HepG2 (cell line): Measurements from ENCODE around the gene DUSP16. TPM values are rescaled to one million over a fixed set of nuclear protein-coding genes. Genes with fewer than 3 reads are reported as not detected.

Experiments
- ARHGAP35 ChIP-seq: sonication (generic); formaldehyde crosslinking; IDR thresholded peaks from 2 replicates; pipeline ENCODE4 v1.9.0; 2022; ENCODE audit warnings: mild to moderate bottlenecking, inconsistent platforms, moderate library complexity, missing genetic modification reagents, borderline replicate concordance
- CENPT ChIP-seq: sonication (generic); formaldehyde crosslinking; IDR thresholded peaks from 2 replicates; pipeline ENCODE4 v1.8.0; 2022; ENCODE audit warnings: low read depth, mild to moderate bottlenecking, moderate library complexity, missing genetic modification reagents
- KDM6A ChIP-seq: IDR thresholded peaks from 2 replicates; pipeline ENCODE4 v1.6.1; 2016; ENCODE audit warnings: low read depth
- MXI1 ChIP-seq: IDR thresholded peaks from 3 replicates; pipeline ENCODE4 v1.6.1; 2012; ENCODE audit warnings: low read depth, low read length, inconsistent platforms, borderline replicate concordance
- PAF1 ChIP-seq: IDR thresholded peaks from 2 replicates; pipeline ENCODE4 v1.6.1; 2016; ENCODE audit warnings: missing genetic modification reagents, missing compliant biosample characterization
- PAWR ChIP-seq: sonication (generic); formaldehyde crosslinking; IDR thresholded peaks from 2 replicates; pipeline ENCODE4 v1.4.0; 2020; ENCODE audit warnings: missing genetic modification reagents, mild to moderate bottlenecking, borderline replicate concordance
- RFX1 ChIP-seq: fragments of 450-650 bp; IDR thresholded peaks from 2 replicates; pipeline ENCODE4 v1.6.1; 2017
- RXRA ChIP-seq: sonication (generic); formaldehyde crosslinking; IDR thresholded peaks from 2 replicates; pipeline ENCODE4 v1.5.1; 2020; ENCODE audit warnings: missing genetic modification reagents
- SATB2 ChIP-seq: sonication (generic); formaldehyde crosslinking; IDR thresholded peaks from 2 replicates; pipeline ENCODE4 v1.5.0; 2020; ENCODE audit warnings: missing genetic modification reagents
- ZNF331 ChIP-seq: sonication (generic); formaldehyde crosslinking; IDR thresholded peaks from 2 replicates; pipeline ENCODE4 v1.4.0; 2020; ENCODE audit warnings: missing genetic modification reagents
- ZNF496 ChIP-seq: sonication (generic); formaldehyde crosslinking; IDR thresholded peaks from 2 replicates; pipeline ENCODE4 v1.8.1; 2023; ENCODE audit warnings: mild to moderate bottlenecking, moderate library complexity, missing genetic modification reagents; ENCODE audit not compliant: insufficient replicate concordance
- ZNF670 ChIP-seq: sonication (generic); formaldehyde crosslinking; IDR thresholded peaks from 2 replicates; pipeline ENCODE4 v1.8.0; 2022; ENCODE audit warnings: mild to moderate bottlenecking, missing genetic modification reagents, borderline replicate concordance
- ZNF703 ChIP-seq: sonication (generic); formaldehyde crosslinking; IDR thresholded peaks from 2 replicates; pipeline ENCODE4 v1.5.1; 2020; ENCODE audit warnings: missing genetic modification reagents, mild to moderate bottlenecking, moderate library complexity, borderline replicate concordance
- ZNF772 ChIP-seq: sonication (generic); formaldehyde crosslinking; IDR thresholded peaks from 2 replicates; pipeline ENCODE4 v1.5.0; 2020; ENCODE audit warnings: mild to moderate bottlenecking, missing genetic modification reagents
- polyA plus RNA-seq, 8 experiments: library from polyadenylated mRNA; depleted of rRNA in 3 of 8; stranded (reverse) in 7 of 8; unstranded in 1 of 8; fragments of >200 nt; fragmentation: Illumina TruSeq in 4 of 8; extraction: Trizol in 4 of 8; gene quantifications; 2 replicates each; pipeline versions ENCODE4 v1.2.1 to v1.2.3, GENCODE V29; 2011 to 2016; ENCODE audit warnings: low read depth in 4 of 8, missing spikeins in 1 of 8, mixed read lengths in 1 of 8; ENCODE audit not compliant: insufficient read depth in 1 of 8
- total RNA-seq, 5 experiments: library from RNA; depleted of rRNA; stranded (reverse); fragments of >200 nt; fragmentation: Illumina TruSeq; extraction: Trizol; gene quantifications; 2 replicates each; pipeline ENCODE4 v1.2.3, GENCODE V29; 2016; ENCODE audit warnings: low read depth in 1 of 5
- TF ChIP-seq, protein P1 (sequence below): sonication (generic); formaldehyde crosslinking; IDR thresholded peaks from 2 replicates; pipeline ENCODE4 v1.8.0; 2022; ENCODE audit warnings: mild to moderate bottlenecking, missing genetic modification reagents, borderline replicate concordance
- TF ChIP-seq, protein P2 (sequence below): IDR thresholded peaks from 2 replicates; pipeline ENCODE4 v1.6.1; 2018; ENCODE audit warnings: missing genetic modification reagents, mild to moderate bottlenecking, missing compliant biosample characterization
- TF ChIP-seq, protein P3 (sequence below): sonication (generic); formaldehyde crosslinking; conservative IDR thresholded peaks from 2 replicates; pipeline ENCODE4 v1.8.0; 2022; ENCODE audit warnings: missing genetic modification reagents
- TF ChIP-seq, protein P4 (sequence below): sonication (generic); formaldehyde crosslinking; IDR thresholded peaks from 2 replicates; pipeline ENCODE4 v1.4.0; 2020; ENCODE audit warnings: missing genetic modification reagents, borderline replicate concordance
- TF ChIP-seq, protein P5 (sequence below): IDR thresholded peaks from 2 replicates; pipeline ENCODE4 v1.6.1; 2016
- TF ChIP-seq, protein P6 (sequence below): sonication (generic); formaldehyde crosslinking; IDR thresholded peaks from 2 replicates; pipeline ENCODE4 v1.8.0; 2023; ENCODE audit warnings: mild to moderate bottlenecking, missing genetic modification reagents

The DUSP16 gene
- total and polyA plus RNA-seq, 2 of the 13 experiments (the other 11 are each of a cell fraction or from before 2014, with no cell fraction given) = 45.7 to 46.6 TPM

DNA sequence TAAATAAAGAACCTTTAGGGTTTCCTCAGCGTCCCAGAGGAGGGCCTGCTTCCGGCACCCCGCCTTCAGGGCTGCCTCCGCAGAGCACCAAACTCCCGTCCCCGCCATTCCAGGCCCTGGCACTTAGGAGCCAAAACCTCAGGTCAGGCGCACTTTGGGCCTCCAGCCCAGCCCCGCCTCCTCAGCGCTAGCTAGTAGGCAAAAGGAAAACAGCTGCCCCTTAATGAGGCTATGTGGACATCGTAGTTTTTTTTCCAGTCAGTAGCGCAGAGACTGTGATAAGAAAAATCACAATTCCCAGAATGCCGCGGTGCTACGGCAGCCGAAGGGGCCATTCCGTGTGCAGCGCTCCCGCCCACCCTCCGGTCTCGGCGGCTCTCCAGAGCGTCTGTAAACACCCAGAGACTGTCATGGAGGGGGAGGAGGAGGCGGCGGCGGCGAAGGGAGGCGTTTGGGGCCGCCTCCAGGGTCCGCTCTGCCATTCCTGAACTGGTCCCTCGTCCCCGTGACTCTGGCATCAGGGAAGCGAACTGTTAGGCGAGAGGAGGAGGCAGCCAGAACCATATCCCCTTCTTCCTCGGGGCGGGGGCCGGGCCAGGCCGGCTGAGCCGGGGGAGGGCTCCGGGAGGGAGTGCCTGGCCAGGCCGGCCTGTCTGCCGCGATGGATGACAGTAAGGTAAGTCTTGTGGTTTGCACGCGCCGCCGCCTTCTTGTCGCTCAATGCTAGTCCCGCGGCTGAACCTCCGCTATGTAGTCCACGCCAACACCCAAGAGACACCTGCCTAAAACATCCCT, 49.0 kb upstream of the DUSP16 start, which contains the start of gene CREBL2 (continued):
- TF ChIP-seq, protein P1, sequence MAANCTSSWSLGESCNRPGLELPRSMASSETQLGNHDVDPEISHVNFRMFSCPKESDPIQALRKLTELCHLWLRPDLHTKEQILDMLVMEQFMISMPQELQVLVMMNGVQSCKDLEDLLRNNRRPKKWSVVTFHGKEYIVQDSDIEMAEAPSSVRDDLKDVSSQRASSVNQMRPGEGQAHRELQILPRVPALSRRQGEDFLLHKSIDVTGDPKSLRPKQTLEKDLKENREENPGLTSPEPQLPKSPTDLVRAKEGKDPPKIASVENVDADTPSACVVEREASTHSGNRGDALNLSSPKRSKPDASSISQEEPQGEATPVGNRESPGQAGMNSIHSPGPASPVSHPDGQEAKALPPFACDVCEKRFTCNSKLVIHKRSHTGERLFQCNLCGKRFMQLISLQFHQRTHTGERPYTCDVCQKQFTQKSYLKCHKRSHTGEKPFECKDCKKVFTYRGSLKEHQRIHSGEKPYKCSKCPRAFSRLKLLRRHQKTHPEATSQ (CRISPR knock-in tag) = 0 out of 2 replicates have a peak, but pooled peaks have one; percentile 45
- TF ChIP-seq, protein P2, sequence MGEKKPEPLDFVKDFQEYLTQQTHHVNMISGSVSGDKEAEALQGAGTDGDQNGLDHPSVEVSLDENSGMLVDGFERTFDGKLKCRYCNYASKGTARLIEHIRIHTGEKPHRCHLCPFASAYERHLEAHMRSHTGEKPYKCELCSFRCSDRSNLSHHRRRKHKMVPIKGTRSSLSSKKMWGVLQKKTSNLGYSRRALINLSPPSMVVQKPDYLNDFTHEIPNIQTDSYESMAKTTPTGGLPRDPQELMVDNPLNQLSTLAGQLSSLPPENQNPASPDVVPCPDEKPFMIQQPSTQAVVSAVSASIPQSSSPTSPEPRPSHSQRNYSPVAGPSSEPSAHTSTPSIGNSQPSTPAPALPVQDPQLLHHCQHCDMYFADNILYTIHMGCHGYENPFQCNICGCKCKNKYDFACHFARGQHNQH (CRISPR knock-in tag) = peak; percentile 94
- TF ChIP-seq ZNF772 (peak; percentile 87), SATB2 (CRISPR knock-in tag) (no peak), ZNF331 (peak; percentile 72; the same call in 1 of the 2 replicates), PAF1 (CRISPR knock-in tag) (no peak), ZNF703 (no peak; the same call in 1 of the 2 replicates), CENPT (CRISPR knock-in tag) (no peak), PAWR (CRISPR knock-in tag) (no peak; the same call in 1 of the 2 replicates), MXI1 (peak; percentile 75; the same call in 2 of the 3 replicates), RFX1 (no peak), KDM6A (CRISPR knock-in tag) (no peak), ZNF670 (CRISPR knock-in tag) (peak; percentile 72; the same call in 1 of the 2 replicates), ARHGAP35 (CRISPR knock-in tag) (no peak), RXRA (peak; percentile 82), ZNF496 (no peak)
- TF ChIP-seq, protein P3, sequence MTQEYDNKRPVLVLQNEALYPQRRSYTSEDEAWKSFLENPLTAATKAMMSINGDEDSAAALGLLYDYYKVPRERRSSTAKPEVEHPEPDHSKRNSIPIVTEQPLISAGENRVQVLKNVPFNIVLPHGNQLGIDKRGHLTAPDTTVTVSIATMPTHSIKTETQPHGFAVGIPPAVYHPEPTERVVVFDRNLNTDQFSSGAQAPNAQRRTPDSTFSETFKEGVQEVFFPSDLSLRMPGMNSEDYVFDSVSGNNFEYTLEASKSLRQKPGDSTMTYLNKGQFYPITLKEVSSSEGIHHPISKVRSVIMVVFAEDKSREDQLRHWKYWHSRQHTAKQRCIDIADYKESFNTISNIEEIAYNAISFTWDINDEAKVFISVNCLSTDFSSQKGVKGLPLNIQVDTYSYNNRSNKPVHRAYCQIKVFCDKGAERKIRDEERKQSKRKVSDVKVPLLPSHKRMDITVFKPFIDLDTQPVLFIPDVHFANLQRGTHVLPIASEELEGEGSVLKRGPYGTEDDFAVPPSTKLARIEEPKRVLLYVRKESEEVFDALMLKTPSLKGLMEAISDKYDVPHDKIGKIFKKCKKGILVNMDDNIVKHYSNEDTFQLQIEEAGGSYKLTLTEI (CRISPR knock-in tag) = no peak
- TF ChIP-seq, protein P4, sequence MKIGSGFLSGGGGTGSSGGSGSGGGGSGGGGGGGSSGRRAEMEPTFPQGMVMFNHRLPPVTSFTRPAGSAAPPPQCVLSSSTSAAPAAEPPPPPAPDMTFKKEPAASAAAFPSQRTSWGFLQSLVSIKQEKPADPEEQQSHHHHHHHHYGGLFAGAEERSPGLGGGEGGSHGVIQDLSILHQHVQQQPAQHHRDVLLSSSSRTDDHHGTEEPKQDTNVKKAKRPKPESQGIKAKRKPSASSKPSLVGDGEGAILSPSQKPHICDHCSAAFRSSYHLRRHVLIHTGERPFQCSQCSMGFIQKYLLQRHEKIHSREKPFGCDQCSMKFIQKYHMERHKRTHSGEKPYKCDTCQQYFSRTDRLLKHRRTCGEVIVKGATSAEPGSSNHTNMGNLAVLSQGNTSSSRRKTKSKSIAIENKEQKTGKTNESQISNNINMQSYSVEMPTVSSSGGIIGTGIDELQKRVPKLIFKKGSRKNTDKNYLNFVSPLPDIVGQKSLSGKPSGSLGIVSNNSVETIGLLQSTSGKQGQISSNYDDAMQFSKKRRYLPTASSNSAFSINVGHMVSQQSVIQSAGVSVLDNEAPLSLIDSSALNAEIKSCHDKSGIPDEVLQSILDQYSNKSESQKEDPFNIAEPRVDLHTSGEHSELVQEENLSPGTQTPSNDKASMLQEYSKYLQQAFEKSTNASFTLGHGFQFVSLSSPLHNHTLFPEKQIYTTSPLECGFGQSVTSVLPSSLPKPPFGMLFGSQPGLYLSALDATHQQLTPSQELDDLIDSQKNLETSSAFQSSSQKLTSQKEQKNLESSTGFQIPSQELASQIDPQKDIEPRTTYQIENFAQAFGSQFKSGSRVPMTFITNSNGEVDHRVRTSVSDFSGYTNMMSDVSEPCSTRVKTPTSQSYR (CRISPR knock-in tag) = peak; percentile 80; the same call in 1 of the 2 replicates
- TF ChIP-seq, protein P5, sequence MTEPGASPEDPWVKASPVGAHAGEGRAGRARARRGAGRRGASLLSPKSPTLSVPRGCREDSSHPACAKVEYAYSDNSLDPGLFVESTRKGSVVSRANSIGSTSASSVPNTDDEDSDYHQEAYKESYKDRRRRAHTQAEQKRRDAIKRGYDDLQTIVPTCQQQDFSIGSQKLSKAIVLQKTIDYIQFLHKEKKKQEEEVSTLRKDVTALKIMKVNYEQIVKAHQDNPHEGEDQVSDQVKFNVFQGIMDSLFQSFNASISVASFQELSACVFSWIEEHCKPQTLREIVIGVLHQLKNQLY (CRISPR knock-in tag) = 0 out of 2 replicates have a peak, but pooled peaks have one; percentile 9
- TF ChIP-seq, protein P6, sequence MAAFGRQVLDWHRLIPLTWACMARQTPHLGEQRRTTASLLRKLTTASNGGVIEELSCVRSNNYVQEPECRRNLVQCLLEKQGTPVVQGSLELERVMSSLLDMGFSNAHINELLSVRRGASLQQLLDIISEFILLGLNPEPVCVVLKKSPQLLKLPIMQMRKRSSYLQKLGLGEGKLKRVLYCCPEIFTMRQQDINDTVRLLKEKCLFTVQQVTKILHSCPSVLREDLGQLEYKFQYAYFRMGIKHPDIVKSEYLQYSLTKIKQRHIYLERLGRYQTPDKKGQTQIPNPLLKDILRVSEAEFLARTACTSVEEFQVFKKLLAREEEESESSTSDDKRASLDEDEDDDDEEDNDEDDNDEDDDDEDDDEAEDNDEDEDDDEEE (CRISPR knock-in tag) = 0 out of 2 replicates have a peak, but pooled peaks have one; percentile 21
